Fibroblast of lung (primary cell): ENCODE results near the gene TRRAP. TPM values are rescaled to one million over a fixed set of nuclear protein-coding genes. Genes with fewer than 3 reads are reported as not detected.

Experiments
- DNase-seq, 2 donors: peaks; one replicate each; pipeline versions ENCODE4 v3.0.0 to v3.0.0-alpha.2; 2010; ENCODE audit warnings: low read depth in 2 of 2
- H2AFZ ChIP-seq: 2 replicates; pipeline ENCODE4 v1.5.1; 2012; ENCODE audit warnings: low read length, control low read depth, inconsistent platforms
- H3K27ac ChIP-seq: 2 replicates; pipeline ENCODE4 v1.5.1; 2011; ENCODE audit warnings: low read length, control low read depth; ENCODE audit not compliant: insufficient read depth
- H3K27me3 ChIP-seq: 2 replicates; pipeline ENCODE4 v1.5.1; 2011; ENCODE audit warnings: mild to moderate bottlenecking, low read length; ENCODE audit not compliant: control insufficient read depth, insufficient read depth
- H3K36me3 ChIP-seq: 2 replicates; pipeline ENCODE4 v1.5.1; 2011; ENCODE audit warnings: low read length; ENCODE audit not compliant: control insufficient read depth, insufficient read depth
- H3K4me1 ChIP-seq: 2 replicates; pipeline ENCODE4 v1.5.1; 2011; ENCODE audit warnings: low read length; ENCODE audit not compliant: control insufficient read depth, insufficient read depth; ENCODE audit errors: extremely low read depth
- H3K4me2 ChIP-seq: 2 replicates; pipeline ENCODE4 v1.5.1; 2011; ENCODE audit warnings: low read length, control low read depth; ENCODE audit not compliant: insufficient read depth; ENCODE audit errors: extremely low read depth
- H3K4me3 ChIP-seq, 4 experiments: fragments of 200-600 bp in 1 of 4; sonication (generic) in 1 of 4; replicated peaks in 1 of 4; 2 replicates each; pipeline ENCODE4 v1.5.1; 2011 to 2016; ENCODE audit warnings: low read length in 4 of 4, low read depth in 3 of 4, mild to moderate bottlenecking in 3 of 4, control low read depth in 2 of 4, inconsistent platforms in 1 of 4, mixed read lengths in 1 of 4; ENCODE audit not compliant: insufficient read depth in 1 of 4; ENCODE audit errors: control extremely low read depth in 1 of 4
- H3K79me2 ChIP-seq: 2 replicates; pipeline ENCODE4 v1.5.1; 2012; ENCODE audit warnings: mild to moderate bottlenecking, low read length, inconsistent platforms; ENCODE audit not compliant: control insufficient read depth, insufficient read depth
- H3K9ac ChIP-seq: 2 replicates; pipeline ENCODE4 v1.5.1; 2011; ENCODE audit warnings: mild to moderate bottlenecking, low read length, control low read depth; ENCODE audit not compliant: insufficient read depth
- H3K9me3 ChIP-seq: 2 replicates; pipeline ENCODE4 v1.5.1; 2012; ENCODE audit warnings: low read depth, low read length; ENCODE audit not compliant: control insufficient read depth, insufficient read depth
- H4K20me1 ChIP-seq: 2 replicates; pipeline ENCODE4 v1.5.1; 2011; ENCODE audit warnings: low read length; ENCODE audit not compliant: control insufficient read depth, insufficient read depth; ENCODE audit errors: extremely low read depth
- EZH2 ChIP-seq: IDR thresholded peaks from 2 replicates; pipeline ENCODE4 v1.5.1; 2012; ENCODE audit warnings: low read length, control low read depth, mild to moderate bottlenecking; ENCODE audit errors: missing control alignments
- polyA plus RNA-seq, 2 donors: library from polyadenylated mRNA; depleted of rRNA in 1 of 2; stranded (reverse) in 1 of 2; unstranded in 1 of 2; fragments of >200 nt; gene quantifications; 2 replicates each; pipeline ENCODE4 v1.2.1, GENCODE V29; 2011 to 2012; ENCODE audit warnings: missing spikeins in 1 of 2
- total RNA-seq: library from RNA; depleted of rRNA; stranded (reverse); fragments of >200 nt; gene quantifications from 2 replicates; pipeline ENCODE4 v1.2.1, GENCODE V29; 2014
- TF ChIP-seq, protein P1 (sequence below), 2 donors: IDR thresholded peaks in 1 of 2; conservative IDR thresholded peaks in 1 of 2; 1 replicate in 1 of 2; 2 replicates in 1 of 2; pipeline ENCODE4 v1.5.1; 2011 to 2012; ENCODE audit warnings: low read length in 2 of 2, control low read depth in 1 of 2, inconsistent platforms in 1 of 2, low read depth in 1 of 2, mild to moderate bottlenecking in 1 of 2

TRRAP gene
- total and polyA plus RNA-seq, 2 donors (not counting 1 experiment from before 2014, with no cell fraction given) = 11.3 to 20.6 TPM

- Histone ChIP-seq H3K4me2 (no peak overlapping the region), H3K79me2 (no peaks in the 10 kb centered on the region), H3K27me3 (no peaks in the 10 kb centered on the region), H4K20me1 (no peaks in the 10 kb centered on the region), H2AFZ (no peak overlapping the region), H3K9ac (no peak overlapping the region), H3K36me3 (peaks cover 20% of the 10 kb centered on the region), H3K27ac (no peak overlapping the region), H3K4me1 (no peaks in the 10 kb centered on the region), H3K9me3 (no peaks in the 10 kb centered on the region), H3K4me3 (no peak overlapping the region)
- TF ChIP-seq, protein P1, sequence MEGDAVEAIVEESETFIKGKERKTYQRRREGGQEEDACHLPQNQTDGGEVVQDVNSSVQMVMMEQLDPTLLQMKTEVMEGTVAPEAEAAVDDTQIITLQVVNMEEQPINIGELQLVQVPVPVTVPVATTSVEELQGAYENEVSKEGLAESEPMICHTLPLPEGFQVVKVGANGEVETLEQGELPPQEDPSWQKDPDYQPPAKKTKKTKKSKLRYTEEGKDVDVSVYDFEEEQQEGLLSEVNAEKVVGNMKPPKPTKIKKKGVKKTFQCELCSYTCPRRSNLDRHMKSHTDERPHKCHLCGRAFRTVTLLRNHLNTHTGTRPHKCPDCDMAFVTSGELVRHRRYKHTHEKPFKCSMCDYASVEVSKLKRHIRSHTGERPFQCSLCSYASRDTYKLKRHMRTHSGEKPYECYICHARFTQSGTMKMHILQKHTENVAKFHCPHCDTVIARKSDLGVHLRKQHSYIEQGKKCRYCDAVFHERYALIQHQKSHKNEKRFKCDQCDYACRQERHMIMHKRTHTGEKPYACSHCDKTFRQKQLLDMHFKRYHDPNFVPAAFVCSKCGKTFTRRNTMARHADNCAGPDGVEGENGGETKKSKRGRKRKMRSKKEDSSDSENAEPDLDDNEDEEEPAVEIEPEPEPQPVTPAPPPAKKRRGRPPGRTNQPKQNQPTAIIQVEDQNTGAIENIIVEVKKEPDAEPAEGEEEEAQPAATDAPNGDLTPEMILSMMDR (conservative IDR thresholded peaks at IDR 0.05 in 1 of 2, IDR thresholded peaks at IDR 0.05 in 1 of 2; ENCODE audit: low read depth in 1 of 2, low read length in 2 of 2) = no peak
- TF ChIP-seq EZH2 = no peak
- DNase-seq = no peak
Measured at GRCh38 chr7:99028261-99028973, 150.1 kb downstream of the TRRAP start.

DNA sequence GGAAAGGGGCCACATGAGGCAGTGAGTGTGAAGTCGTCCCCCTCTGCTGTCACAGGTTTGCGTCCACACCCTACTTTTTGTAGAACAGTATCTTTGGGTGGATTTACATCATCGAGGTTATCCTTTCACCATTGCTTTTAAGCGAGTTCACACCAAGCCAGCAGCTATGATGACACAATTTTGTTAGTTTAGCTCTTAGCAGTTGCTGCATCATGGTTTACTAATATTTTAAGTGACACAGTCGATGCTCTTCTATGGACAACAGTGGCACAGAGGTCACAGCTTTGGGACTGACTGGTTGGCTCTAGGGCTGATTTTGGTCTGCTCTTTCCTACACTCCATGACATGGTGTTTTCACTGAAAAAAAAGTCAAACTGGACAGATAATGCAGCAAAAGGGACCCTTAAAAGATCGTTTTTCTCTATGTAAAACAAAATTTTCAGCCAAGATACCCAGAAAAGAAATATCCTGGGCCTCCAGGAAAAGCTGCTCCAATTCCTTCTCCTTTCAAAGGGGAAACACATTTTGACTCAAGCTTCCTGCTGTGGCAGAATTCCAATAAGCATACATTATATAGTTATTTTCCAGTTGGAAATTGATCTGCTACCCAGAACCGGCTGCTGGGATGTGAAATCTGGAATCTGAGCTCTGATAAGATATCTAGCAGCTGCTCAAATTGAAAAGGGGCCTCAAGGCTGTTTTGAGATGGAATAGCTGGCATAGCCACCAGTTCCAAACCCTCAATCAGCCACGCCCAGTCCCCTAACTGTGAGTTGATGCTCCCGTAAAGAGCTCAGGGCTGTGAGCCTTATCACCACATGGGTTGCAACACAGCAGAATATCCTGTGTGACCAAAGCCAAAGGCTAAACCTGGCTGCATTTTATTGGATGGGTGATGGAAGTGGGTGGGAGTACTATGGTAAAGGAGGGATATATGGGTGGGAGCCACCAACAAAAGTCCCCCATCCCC, 151.4 kb downstream of the TRRAP start:
- H3K4me3 ChIP-seq = no peak overlapping the region
- no peak overlapping the region for H3K9ac ChIP-seq
- no peak for DNase-seq
- no peak overlapping the region for H3K27ac ChIP-seq
- no peak overlapping the region for H3K4me2 ChIP-seq
- TF ChIP-seq, protein P1 (conservative IDR thresholded peaks at IDR 0.05 in 1 of 2, IDR thresholded peaks at IDR 0.05 in 1 of 2; ENCODE audit: low read depth in 1 of 2, low read length in 2 of 2) = no peak
- TF ChIP-seq EZH2 = no peak
- H3K79me2 ChIP-seq = no peaks in the 10 kb centered on the region
- no peaks in the 10 kb centered on the region for H4K20me1 ChIP-seq
- H2AFZ ChIP-seq = no peak overlapping the region
- no peaks in the 10 kb centered on the region for H3K4me1 ChIP-seq
- H3K27me3 ChIP-seq = no peaks in the 10 kb centered on the region
- no peaks in the 10 kb centered on the region for H3K9me3 ChIP-seq
- H3K36me3 ChIP-seq = peaks cover 25% of the 10 kb centered on the region

DNA sequence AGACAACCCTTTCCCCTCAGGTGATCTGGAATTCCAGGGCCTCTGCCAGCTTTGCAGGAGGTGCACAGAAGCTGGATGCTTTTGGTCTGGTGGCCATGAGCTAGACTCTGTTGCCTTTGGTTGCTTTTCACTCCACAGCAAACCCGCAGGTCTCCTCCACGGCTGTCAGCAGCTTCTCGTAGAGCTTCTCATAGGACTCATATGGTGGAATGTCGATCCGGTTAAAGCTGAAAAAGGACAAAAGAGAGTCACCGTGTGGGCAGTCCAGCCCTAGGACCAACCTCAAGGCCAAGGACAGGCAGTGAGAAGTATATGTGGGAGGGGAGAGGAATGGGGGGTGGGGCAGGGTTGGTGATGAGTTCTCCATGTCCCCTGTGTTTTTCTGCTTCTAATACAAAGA, 152.1 kb downstream of the TRRAP start:
- H3K4me1 ChIP-seq = no peaks in the 10 kb centered on the region
- no peak overlapping the region for H3K27ac ChIP-seq
- peaks cover 31% of the 10 kb centered on the region for H3K36me3 ChIP-seq

More for the DNA sequence above, 152.1 kb downstream of the TRRAP start:
- no peaks in the 10 kb centered on the region for H4K20me1 ChIP-seq
- H3K4me2 ChIP-seq = no peak overlapping the region
- TF ChIP-seq EZH2 = no peak
- TF ChIP-seq, protein P1 (conservative IDR thresholded peaks at IDR 0.05 in 1 of 2, IDR thresholded peaks at IDR 0.05 in 1 of 2; ENCODE audit: low read depth in 1 of 2, low read length in 2 of 2) = no peak
- no peak overlapping the region for H3K9ac ChIP-seq
- no peaks in the 10 kb centered on the region for H3K9me3 ChIP-seq
- no peak for DNase-seq
- no peak overlapping the region for H3K4me3 ChIP-seq
- no peak overlapping the region for H2AFZ ChIP-seq
- no peaks in the 10 kb centered on the region for H3K27me3 ChIP-seq
- H3K79me2 ChIP-seq = no peaks in the 10 kb centered on the region
